ENCODE measurements around the gene HM13.
"Not testable (repeated sequence)": the region's sequence is repeated elsewhere in the genome, so short reads cannot be mapped to it uniquely, and the experiment has no call there.

HM13 gene

GRCh38 chr20:31516651-31517050 is 2.4 kb downstream of the HM13 start:
- no peak for DNase-seq (ENCODE audit: low read depth in 2 of 2)
- TF ChIP-seq, protein P1, sequence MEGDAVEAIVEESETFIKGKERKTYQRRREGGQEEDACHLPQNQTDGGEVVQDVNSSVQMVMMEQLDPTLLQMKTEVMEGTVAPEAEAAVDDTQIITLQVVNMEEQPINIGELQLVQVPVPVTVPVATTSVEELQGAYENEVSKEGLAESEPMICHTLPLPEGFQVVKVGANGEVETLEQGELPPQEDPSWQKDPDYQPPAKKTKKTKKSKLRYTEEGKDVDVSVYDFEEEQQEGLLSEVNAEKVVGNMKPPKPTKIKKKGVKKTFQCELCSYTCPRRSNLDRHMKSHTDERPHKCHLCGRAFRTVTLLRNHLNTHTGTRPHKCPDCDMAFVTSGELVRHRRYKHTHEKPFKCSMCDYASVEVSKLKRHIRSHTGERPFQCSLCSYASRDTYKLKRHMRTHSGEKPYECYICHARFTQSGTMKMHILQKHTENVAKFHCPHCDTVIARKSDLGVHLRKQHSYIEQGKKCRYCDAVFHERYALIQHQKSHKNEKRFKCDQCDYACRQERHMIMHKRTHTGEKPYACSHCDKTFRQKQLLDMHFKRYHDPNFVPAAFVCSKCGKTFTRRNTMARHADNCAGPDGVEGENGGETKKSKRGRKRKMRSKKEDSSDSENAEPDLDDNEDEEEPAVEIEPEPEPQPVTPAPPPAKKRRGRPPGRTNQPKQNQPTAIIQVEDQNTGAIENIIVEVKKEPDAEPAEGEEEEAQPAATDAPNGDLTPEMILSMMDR (IDR thresholded peaks at IDR 0.05; ENCODE audit: low read depth, low read length): no peak
- no peak overlapping the region for H3K4me3 ChIP-seq (replicated peaks in 1 of 2; ENCODE audit: low read depth in 2 of 2, low read length in 2 of 2)

DNA sequence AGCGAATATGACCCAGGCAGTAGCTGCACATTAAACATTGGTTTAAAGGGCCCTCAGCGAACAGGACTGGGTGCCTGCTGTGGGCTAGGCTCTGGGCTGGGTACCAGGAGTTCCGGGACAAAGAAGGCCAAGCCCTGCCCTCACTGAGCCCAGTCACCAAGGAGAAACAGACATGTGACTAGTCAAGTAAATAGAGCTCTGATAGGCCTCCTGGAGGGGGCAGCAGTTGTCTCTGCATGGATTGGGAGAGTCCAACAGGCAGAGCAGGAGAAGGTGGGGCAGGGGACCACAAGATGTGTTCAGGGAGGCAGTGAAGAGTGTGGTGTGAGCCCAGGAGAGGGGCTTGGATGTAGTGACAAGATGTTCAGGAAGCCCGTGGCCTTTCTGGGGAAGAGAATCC is 3.1 kb downstream of the HM13 start:
- TF ChIP-seq, protein P1 (IDR thresholded peaks at IDR 0.05; ENCODE audit: low read depth, low read length): peak; percentile 18
- DNase-seq (ENCODE audit: low read depth in 2 of 2): peak; percentile 60 to 64
- H3K4me3 ChIP-seq (replicated peaks in 1 of 2; ENCODE audit: low read depth in 2 of 2, low read length in 2 of 2): no peak overlapping the region

GRCh38 chr20:31521267-31521666 is 7.0 kb downstream of the HM13 start:
- not testable (repeated sequence) for DNase-seq (ENCODE audit: low read depth in 2 of 2); H3K4me3 ChIP-seq (replicated peaks in 1 of 2; ENCODE audit: low read depth in 2 of 2, low read length in 2 of 2)

- TF ChIP-seq, protein P1 (IDR thresholded peaks at IDR 0.05; ENCODE audit: low read depth, low read length): no peak
- no peak for DNase-seq (ENCODE audit: low read depth in 2 of 2)
- H3K4me3 ChIP-seq (replicated peaks in 1 of 2; ENCODE audit: low read depth in 2 of 2, low read length in 2 of 2): no peak overlapping the region
Measured at GRCh38 chr20:31522731-31523130, 8.5 kb downstream of the HM13 start.

- DNase-seq (ENCODE audit: low read depth in 2 of 2): peak; percentile 49 to 60
- no peak overlapping the region for H3K4me3 ChIP-seq (replicated peaks in 1 of 2; ENCODE audit: low read depth in 2 of 2, low read length in 2 of 2)
- TF ChIP-seq, protein P1 (IDR thresholded peaks at IDR 0.05; ENCODE audit: low read depth, low read length): no peak
Measured at GRCh38 chr20:31523361-31524283, 9.4 kb downstream of the HM13 start.

DNA sequence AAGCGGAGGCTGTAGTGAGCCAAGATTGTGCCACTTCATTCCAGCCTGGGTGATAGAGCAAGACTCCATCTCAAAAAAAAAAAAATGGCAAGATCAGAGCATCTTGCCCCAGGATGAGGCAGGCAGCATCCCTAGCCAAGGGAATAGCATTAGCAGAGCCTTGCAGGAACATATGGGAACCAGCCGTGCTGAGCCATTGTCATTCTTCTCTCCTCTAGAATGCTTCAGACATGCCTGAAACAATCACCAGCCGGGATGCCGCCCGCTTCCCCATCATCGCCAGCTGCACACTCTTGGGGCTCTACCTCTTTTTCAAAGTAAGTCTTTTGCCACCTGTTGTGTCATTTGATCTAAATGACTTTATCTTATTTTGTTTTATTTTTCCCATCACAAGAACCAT is 13.0 kb downstream of the HM13 start:
- DNase-seq (ENCODE audit: low read depth in 2 of 2): no peak

DNA sequence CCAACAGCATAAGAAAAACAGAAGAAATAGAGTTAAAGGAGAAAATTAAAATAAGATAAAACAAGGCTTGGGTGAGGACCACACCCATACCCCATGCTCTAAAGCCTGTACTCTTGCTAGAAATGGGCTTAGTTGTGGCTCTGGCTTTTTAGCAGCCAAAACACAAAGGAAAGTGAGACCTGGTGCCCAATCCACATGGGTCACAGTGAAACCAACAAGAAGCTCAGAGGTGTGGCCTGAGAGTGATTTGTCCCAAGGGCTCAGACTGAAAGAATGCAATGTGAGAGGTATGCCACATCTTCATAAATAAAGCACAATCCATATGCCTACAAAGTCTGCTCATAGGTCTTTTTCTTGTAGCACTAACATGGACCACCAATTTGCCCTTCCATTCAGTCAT is 21.1 kb downstream of the HM13 start:
- TF ChIP-seq, protein P1 (IDR thresholded peaks at IDR 0.05; ENCODE audit: low read depth, low read length): no peak
- DNase-seq (ENCODE audit: low read depth in 2 of 2): no peak
- H3K4me3 ChIP-seq (replicated peaks in 1 of 2; ENCODE audit: low read depth in 2 of 2, low read length in 2 of 2): no peak overlapping the region

More for the DNA sequence above, 13.0 kb downstream of the HM13 start:
- TF ChIP-seq, protein P1 (IDR thresholded peaks at IDR 0.05; ENCODE audit: low read depth, low read length): no peak
- H3K4me3 ChIP-seq (replicated peaks in 1 of 2; ENCODE audit: low read depth in 2 of 2, low read length in 2 of 2): no peak overlapping the region

Measured in cardiac fibroblast (primary cell).